Measurements from ENCODE around the gene SPESP1. TPM values are rescaled to one million over a fixed set of nuclear protein-coding genes. Genes with fewer than 3 reads are reported as not detected.

Gene SPESP1
- total and polyA plus RNA-seq, 12 donors, result 1.6 to 16.5 (median 4.8) TPM

- Histone ChIP-seq H3K9me3 (replicated peaks in 1 of 3) (no peaks in the 10 kb centered on the region), H3K4me3 (no peak overlapping the region), H3K36me3 (replicated peaks in 1 of 2) (no peaks in the 10 kb centered on the region), H3K4me1 (replicated peaks in 1 of 2) (no peaks in the 10 kb centered on the region), H3K27ac (no peak overlapping the region), H3K27me3 (peaks cover 6% of the 10 kb centered on the region)
- no peak for DNase-seq
- intact Hi-C loops (cut with DNase I), result no loop called here
- 88 to 92% (median 90%) methylated on average over 6 of the region's 6 CpGs for WGBS, 4 donors
- TF ChIP-seq CTCF (IDR thresholded peaks at IDR 0.05) (no peak), POLR2A (IDR thresholded peaks at IDR 0.05) (no peak)
These were observed 2.7 kb downstream of the SPESP1 start for GRCh38 chr15:68933001-68933400.

- Histone ChIP-seq H3K9me3 (replicated peaks in 1 of 3) (no peaks in the 10 kb centered on the region), H3K27ac (no peak overlapping the region), H3K27me3 (peaks cover 6% of the 10 kb centered on the region), H3K36me3 (replicated peaks in 1 of 2) (no peaks in the 10 kb centered on the region), H3K4me1 (replicated peaks in 1 of 2) (no peaks in the 10 kb centered on the region), H3K4me3 (no peak overlapping the region)
- DNase-seq, result no peak
- intact Hi-C loops (cut with DNase I), result no loop called here
- no peak for TF ChIP-seq POLR2A (IDR thresholded peaks at IDR 0.05)
- no peak for TF ChIP-seq CTCF (IDR thresholded peaks at IDR 0.05)
These were observed 4.0 kb downstream of the SPESP1 start for GRCh38 chr15:68934341-68934740.

GRCh38 chr15:68935400-68935937 lies 5.1 kb downstream of the SPESP1 start:
- H3K36me3 ChIP-seq (replicated peaks in 1 of 2), result no peaks in the 10 kb centered on the region
- no peak overlapping the region for H3K27ac ChIP-seq
- H3K9me3 ChIP-seq (replicated peaks in 1 of 3), result no peaks in the 10 kb centered on the region
- intact Hi-C loops (cut with DNase I), result no loop called here
- no peak overlapping the region for H3K4me3 ChIP-seq
- WGBS, 4 donors, result 77 to 84% (median 80%) methylated on average over 2 of the region's 2 CpGs
- TF ChIP-seq POLR2A (IDR thresholded peaks at IDR 0.05) (no peak), CTCF (IDR thresholded peaks at IDR 0.05) (no peak)
- H3K4me1 ChIP-seq (replicated peaks in 1 of 2), result no peaks in the 10 kb centered on the region
- DNase-seq, result no peak
- peaks cover 3% of the 10 kb centered on the region for H3K27me3 ChIP-seq

- Histone ChIP-seq H3K4me3 (no peak overlapping the region), H3K27me3 (peaks cover 8% of the 10 kb centered on the region), H3K9me3 (replicated peaks in 1 of 3) (no peaks in the 10 kb centered on the region), H3K4me1 (replicated peaks in 1 of 2) (no peaks in the 10 kb centered on the region), H3K36me3 (replicated peaks in 1 of 2) (no peaks in the 10 kb centered on the region), H3K27ac (no peak overlapping the region)
- no peak for DNase-seq
- intact Hi-C loops (cut with DNase I), result no loop called here
- TF ChIP-seq CTCF (IDR thresholded peaks at IDR 0.05) (no peak), POLR2A (IDR thresholded peaks at IDR 0.05) (no peak)
- WGBS, 4 donors, result 58 to 75% (median 61%) methylated on average over 1 of the region's 1 CpG
These were observed 9.2 kb downstream of the SPESP1 start for GRCh38 chr15:68939501-68939900.
